Measurements from ENCODE around the gene THOC6.

The THOC6 gene

DNA sequence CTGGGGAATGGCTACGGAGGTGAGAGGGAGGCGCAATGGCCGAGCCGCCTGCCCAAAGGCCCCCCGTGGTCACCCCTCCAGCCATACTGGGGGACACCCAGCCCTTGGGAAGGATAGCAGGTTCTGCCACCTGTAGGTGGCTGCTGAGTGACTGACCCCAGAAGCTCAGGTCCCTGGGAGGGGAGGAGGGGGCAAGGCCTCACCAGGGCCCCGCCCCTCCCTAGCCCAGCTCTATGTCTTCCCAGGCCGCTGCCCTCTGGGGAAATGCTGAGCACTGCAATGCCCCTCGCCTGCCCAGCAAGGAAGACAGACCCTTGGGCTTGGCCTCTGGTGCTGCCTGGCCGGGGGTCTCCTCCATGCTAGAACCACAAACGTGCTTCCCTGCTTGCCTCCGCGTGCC, 22.5 kb upstream of the THOC6 start:
- no peak for DNase-seq (ENCODE audit: low spot score)
- TF ChIP-seq, protein P1, sequence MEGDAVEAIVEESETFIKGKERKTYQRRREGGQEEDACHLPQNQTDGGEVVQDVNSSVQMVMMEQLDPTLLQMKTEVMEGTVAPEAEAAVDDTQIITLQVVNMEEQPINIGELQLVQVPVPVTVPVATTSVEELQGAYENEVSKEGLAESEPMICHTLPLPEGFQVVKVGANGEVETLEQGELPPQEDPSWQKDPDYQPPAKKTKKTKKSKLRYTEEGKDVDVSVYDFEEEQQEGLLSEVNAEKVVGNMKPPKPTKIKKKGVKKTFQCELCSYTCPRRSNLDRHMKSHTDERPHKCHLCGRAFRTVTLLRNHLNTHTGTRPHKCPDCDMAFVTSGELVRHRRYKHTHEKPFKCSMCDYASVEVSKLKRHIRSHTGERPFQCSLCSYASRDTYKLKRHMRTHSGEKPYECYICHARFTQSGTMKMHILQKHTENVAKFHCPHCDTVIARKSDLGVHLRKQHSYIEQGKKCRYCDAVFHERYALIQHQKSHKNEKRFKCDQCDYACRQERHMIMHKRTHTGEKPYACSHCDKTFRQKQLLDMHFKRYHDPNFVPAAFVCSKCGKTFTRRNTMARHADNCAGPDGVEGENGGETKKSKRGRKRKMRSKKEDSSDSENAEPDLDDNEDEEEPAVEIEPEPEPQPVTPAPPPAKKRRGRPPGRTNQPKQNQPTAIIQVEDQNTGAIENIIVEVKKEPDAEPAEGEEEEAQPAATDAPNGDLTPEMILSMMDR (IDR thresholded peaks at IDR 0.05; ENCODE audit: extremely low read depth, insufficient read depth, missing control alignments), result no peak
- in situ Hi-C loops (cut with MboI; ENCODE audit: low pct_unique_long_range_greater_than_20kb, low sequenced_read_pairs, unreplicated experiment), result no loop called here

DNA sequence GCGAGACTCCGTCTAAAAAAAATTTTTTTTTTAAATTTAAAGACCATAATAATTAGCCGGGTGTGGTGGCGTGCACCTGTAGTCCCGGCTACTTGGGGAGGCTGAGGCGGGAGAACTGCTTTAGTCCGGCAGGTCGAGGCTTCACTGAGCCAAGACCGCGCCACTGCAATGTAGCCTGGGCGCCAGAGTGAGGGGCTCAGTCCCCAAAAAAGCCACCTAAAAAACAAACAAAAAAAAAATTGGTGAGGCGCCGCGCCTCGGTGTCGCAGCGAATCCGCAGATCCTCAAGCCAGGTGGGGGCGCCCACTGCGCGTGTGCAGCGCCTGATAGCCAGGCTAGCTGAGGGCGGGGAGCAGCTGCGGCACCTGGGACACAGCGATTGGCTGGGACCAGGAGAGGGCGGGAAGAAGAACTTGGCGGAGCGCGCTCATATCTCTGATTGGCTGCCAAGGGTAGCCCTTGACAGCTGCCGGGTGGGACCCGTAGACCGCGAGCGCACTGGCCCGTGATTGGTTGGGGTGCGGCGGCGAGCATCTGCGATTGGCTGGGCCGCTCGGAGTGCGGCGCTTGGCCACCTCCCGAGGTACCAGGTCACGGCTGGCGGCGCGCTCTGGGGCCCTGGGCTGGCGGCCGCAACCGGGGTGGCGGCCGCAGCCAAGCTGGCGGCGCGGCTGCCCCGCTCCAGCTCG, 20.1 kb upstream of the THOC6 start:
- in situ Hi-C loops (cut with MboI; ENCODE audit: low pct_unique_long_range_greater_than_20kb, low sequenced_read_pairs, unreplicated experiment), result no loop called here
- DNase-seq (ENCODE audit: low spot score), result peak; percentile 100
- TF ChIP-seq, protein P1 (IDR thresholded peaks at IDR 0.05; ENCODE audit: extremely low read depth, insufficient read depth, missing control alignments), result peak; percentile 86

DNA sequence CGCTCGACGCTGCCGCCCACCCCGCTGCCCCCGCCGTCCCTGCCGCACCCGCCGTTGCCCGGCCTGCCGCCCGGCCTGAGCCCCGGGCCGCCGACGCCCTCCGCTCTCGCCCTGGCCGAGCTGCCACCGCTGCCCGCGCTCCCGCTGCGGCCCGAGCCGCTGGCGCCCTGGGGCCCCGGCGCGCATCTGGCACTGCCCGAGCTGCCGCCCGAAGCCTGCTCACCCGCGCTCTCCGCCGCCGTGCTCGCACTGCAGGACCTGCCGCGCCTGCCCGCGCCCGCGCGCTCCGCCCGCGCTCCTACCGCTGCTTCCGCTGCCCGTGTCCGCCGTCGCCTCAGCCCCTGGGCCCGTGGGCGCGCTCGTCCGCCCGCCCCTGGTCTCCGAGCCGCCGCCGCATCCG, 19.5 kb upstream of the THOC6 start:
- DNase-seq (ENCODE audit: low spot score), result no peak

DNA sequence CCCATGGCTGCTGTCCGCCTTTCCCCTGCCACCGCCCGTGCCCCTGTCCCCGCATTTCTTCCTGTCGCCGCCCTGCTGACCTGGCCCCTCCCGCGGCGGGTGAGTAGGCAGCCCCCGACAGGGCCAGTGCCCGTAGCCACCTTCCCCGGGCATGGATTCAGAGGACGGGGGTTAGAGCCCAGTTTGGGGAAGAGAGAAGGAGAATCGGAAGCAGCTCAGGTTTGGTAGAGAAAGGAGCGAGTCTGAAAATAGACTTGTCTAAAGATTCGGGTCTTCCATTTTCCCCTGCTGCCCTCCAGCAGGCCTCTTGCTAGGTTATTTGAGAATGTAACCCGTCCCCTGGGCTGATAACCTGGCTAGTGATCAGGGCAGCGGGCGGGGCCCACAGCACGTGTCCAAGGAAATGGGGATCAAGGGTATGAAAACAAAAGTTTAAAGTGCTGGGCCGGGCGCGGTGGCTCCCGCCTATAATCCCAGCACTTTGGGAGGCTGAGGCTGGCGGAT, 19.0 kb upstream of the THOC6 start:
- no peak for DNase-seq (ENCODE audit: low spot score)

More for the DNA sequence above, 19.5 kb upstream of the THOC6 start:
- in situ Hi-C loops (cut with MboI; ENCODE audit: low pct_unique_long_range_greater_than_20kb, low sequenced_read_pairs, unreplicated experiment), result no loop called here
- TF ChIP-seq, protein P1 (IDR thresholded peaks at IDR 0.05; ENCODE audit: extremely low read depth, insufficient read depth, missing control alignments), result no peak

DNA sequence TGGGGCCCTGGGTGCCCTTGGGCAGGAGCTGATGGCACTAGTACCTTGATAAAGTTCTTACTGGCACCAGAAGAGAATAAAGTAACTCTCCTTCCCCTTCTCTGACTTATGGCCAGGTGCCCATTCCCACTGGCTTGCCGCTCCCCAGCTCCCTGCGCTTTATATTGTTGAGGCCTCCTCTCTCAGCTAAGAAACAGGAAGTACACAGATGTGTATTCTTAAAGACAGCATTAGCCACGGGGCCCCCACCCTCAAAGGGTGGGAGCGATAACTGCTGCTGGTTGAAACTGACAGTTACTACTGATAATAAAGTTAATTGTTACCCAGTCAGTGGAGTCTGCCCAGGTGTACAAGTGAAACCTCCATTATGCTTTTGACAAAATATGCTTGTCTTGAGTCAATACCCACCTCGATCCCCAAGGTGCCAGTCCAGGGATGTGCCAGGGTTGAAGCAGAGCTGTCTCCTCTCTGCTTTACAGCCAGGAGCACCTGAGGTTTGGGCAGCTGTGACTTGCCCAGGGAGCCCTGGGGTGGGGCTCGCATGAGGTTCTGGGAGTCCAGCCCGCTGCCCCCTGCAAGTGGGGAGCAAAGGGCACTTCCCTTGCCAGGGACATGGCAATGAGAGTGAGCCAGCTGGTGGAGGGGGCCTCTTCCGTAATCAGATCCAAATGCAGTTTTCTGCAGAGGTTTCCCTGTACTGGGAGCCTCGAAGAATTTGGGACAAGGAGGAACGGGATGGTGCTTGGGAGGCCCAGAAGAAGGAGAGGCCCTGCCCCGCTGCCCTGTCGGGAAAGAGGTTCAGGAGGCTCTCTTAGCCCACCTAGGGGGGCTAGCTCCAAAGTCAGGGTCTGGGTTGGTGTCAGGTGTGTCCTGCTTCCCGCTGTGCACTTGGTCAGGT, 16.5 kb upstream of the THOC6 start:
- peak; percentile 45 for DNase-seq (ENCODE audit: low spot score)

More for the DNA sequence above, 19.0 kb upstream of the THOC6 start:
- in situ Hi-C loops (cut with MboI; ENCODE audit: low pct_unique_long_range_greater_than_20kb, low sequenced_read_pairs, unreplicated experiment), result no loop called here
- TF ChIP-seq, protein P1 (IDR thresholded peaks at IDR 0.05; ENCODE audit: extremely low read depth, insufficient read depth, missing control alignments), result no peak

More for the DNA sequence above, 16.5 kb upstream of the THOC6 start:
- TF ChIP-seq, protein P1 (IDR thresholded peaks at IDR 0.05; ENCODE audit: extremely low read depth, insufficient read depth, missing control alignments), result no peak
- in situ Hi-C loops (cut with MboI; ENCODE audit: low pct_unique_long_range_greater_than_20kb, low sequenced_read_pairs, unreplicated experiment), result no loop called here

Data from GM13977 (cell line).